NAMALWA (cell line): Measurements from ENCODE around the gene NR1I3.
A peak's percentile ranks its signal among the peaks of the same experiment; 100 is the strongest.
"Not testable (repeated sequence)": the region's sequence is repeated elsewhere in the genome, so short reads cannot be mapped to it uniquely, and the experiment has no call there.

ENCODE experiments used
- DNase-seq: peaks from one replicate; pipeline ENCODE4 v3.0.0-alpha.2; 2015; ENCODE audit warnings: low spot score

The NR1I3 gene

DNA sequence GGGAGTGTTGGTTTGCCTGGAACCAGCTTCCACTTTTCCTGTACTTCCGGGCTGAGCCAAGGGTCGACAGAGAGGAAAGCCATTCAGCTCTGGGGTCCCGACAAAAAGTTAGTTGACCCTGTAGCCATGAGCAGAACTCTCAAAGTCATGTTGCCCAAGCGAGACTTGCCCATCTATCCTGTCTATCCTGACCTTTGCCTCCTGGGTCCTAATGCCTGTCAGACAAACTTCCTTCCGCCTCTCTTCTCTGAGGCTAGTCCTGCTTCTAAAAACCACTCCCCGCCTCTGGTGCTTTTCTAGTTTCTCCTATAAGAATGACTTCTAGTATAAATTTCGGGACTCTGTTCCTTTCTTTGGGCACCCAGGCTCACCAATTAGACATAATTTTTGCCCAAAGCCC lies 12.8 kb upstream of the NR1I3 start:
- DNase-seq: no peak

DNA sequence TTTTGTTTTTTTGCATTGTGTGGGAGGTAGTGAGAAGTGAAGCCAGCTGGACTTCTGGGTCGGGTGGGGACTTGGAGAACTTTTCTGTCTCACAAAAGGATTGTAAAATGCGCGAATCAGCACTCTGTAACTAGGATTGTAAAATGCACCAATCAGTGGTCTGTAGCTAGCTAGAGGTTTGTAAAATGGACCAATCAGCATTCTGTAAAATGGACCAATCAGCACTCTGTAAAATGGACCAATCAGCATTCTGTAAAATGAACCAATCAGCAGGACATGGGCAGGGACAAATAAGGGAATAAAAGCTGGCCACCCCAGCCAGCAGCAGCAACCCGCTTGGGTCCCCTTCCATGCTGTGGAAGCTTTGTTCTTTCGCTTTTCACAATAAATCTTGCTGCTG lies 12.1 kb upstream of the NR1I3 start:
- DNase-seq: not testable (repeated sequence)

DNA sequence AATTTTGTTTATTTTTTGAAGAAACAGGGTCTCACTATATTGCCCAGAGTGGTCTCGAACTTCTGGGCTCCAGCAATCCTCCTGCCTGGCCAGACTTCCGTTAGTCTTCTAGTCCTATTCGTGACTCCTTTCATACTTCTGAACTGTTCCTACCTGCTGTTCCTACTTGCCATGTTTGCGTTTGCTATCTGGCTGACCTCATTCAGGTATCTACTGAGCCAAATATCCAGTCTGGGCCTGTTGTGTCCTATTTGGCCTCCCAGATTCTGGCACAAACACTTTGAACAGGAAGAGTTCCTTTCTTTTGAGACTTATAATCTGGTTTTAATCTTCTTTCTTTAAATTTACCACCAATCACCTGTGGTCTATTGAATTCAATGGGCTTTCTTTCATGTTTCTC lies 6.9 kb upstream of the NR1I3 start:
- DNase-seq: no peak

DNA sequence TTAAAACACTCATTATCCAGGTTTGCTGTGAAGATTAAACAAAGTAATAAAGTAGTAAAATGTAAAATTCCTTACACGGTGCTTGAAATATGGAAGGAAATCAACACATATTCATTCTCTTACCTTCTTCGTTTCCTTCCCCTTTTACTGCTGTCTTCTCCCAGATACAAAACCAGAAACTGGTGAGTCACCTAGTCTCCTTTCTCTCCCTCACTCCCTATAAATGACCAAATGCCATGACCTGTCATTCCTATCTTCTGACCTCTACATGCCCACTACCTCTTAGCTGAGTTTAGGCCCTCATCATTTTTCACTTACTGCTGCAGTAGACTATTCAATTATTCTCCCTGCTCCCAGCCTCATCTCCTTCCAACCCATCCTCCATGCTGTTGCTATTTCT lies 4.3 kb upstream of the NR1I3 start:
- no peak for DNase-seq

DNA sequence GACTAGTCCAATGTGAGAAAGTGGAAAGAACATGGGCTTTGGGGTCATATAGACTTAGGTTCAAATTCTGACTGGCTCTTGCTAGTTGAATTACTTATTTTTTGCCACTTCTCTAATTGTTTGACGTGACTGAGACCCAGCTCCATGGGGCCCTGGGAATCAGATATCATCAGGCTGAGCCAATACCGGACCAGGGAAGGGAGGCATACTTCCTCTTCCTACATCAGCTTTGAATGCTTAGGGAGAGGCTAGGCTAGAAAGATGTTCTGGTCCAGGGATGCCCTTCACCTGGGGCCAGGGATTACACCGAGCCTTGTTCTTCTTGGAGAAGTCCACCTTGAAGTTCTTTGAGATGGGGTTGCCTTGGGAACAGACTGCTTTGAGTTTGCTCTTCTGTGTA lies 3.7 kb upstream of the NR1I3 start:
- DNase-seq: no peak

DNA sequence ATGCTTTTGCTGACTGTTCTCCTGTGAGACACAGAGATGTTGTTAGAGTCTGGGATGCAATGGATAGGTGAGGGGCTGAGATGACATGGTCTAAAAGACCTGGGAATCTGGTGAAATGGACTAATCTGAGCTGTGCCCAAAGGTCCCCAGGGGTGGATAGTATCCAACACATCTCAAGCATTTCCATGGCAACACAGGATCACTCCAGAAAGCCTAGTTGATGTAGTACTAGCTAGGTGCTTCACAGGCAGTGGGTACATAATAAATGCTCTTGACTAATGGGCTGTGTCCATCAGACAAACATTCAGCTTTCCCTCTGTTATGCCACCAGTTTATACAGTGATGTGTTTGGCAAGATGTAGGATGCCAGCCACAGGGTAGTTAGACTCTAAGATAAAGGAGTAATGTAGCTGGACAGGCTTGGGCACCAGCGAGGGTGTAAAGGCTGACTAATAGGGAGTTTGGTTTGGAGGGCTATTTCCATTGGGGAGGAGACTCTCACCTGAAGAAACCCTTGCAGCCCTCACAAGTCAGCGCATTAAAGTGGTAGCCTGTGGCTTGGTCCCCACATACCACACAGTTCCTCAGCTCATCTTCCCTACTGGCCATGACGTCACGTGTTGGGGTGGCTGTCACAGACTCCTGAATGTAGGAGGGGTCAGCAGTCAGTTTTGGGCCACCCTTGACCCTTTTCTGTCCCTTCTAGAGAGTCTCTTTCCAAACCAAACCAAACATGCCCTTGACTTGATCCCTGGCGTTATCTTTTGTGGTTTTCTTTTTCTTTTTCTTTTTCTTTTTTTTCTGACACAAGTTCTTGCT lies 1.8 kb downstream of the NR1I3 start:
- DNase-seq: no peak

DNA sequence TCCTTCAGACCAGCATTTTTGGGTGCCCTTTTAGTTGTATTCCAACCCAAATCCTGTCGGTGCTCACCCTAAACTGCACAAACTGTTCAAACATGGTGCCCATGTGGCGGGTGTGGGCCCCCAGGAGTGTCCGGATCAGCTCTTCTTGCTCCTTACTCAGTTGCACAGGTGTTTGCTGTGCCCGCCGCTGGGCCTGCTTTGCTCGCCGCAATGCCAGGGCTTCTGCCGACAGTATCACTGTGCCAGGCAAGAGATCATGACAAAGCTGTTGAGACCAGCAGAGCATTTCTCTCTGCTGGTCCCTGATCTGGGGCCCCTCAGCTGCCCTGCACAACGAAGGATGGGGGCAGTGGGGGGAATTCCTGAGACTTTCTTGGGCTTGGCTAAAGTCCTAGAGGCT lies 4.9 kb downstream of the NR1I3 start:
- DNase-seq: no peak

DNA sequence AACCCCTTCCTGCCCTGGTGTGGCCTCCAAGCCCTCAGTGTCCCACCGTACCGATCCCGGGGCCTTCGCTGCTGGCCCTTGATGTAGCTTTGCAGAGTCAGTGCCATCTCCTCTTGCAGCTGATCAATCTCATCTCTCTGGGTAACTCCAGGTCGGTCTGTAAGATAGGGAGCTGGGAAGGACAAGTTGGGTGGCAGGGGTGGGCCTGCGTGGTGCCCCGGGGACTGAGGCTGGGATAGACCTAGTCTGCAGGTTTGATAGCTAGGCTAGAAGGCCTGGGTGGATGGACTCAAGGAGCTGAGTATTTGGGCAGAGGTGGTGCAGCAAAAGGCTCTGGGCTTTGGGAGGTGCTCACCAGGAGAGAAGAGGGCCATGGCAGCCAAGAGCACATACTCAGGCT lies 7.2 kb downstream of the NR1I3 start:
- DNase-seq: no peak

DNA sequence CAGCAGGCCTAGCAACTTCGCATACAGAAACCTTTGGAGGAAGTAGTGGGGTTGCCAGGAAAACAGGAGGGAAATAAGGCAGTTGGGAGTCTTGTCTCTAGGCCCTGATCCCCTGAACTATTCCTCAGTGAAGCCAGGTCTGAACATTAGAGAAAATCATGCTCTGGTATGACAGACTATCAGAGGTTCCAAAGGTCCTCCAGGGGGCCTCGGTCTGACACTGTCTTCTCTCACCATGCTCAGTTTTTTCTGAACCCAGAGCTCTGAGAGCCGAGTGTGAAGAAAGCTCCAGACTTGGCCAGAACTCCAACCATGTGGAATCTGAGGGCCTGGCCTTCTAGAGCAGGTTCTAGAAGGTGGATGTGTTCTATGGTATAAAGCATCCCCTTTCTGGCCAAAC lies 8.1 kb downstream of the NR1I3 start:
- DNase-seq: peak; percentile 67

DNA sequence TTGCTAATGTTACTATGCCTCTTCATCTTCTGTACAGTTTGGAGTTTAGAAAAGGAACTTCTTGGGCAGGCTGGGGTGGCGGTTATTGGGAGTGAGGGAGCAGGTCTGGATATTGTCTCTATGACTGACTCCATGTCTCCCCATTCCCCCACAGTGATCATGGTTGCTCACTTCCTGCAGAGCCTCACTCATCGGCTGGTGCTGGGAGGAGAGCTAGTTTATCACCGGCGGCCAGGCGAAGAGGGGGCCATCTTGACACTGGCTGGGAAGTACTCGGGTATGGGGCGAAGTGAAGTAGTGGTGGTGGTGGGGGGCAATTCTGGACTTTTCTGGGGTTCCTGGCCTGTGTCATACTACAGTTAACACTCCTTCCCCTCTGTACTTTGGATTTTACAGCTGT lies 10.0 kb downstream of the NR1I3 start:
- DNase-seq: no peak

DNA sequence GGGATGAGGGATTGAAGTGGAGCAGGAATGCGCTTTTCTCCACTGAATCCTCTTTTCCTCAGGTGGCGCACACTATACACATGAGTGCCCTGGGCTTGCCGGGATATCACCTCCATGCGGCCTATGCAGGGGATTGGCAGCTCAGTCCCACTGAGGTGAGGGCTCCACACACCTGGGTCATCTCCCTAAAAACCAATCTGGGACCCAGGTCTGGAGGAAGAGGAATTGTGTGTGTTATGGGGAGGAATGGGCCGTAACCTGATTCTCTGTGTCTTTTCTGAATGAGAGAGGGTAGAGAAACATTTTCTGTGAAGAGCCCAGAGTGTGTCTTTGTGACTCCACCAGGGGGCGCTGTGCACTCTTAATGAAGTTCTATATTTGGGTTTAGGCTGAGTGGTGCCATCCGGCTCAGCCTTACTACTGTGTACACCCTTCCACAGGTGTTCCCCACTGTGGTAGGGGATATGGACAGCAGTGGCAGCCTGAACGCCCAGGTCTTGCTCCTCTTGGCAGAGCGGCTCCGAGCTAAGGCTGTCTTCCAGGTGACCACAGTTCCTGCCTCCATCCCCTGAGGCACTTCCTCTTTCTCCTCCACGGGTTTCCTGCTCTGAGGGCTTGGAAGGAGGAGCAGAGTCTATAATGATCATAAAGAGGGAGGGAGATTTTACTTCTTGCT lies 10.7 kb downstream of the NR1I3 start:
- peak; percentile 95 for DNase-seq

DNA sequence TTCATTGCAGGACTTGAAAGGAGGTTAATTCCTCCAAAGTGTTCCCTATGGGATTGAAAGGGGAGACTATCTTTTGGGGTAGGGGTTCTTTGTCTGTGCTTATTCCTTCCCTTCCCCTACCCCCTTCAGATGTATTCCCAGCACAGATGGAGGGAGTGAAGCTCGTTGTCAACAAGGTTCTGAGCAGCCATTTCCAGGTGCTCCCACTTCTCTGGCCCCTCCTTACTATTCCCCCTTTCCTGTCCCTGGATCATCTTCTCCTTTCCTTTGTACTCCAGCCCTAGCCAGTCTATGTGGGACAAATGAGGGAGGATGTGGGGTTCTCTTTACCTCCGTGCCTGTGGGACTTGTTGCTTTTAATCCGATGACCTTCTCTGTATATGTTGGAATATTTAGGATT lies 11.2 kb downstream of the NR1I3 start:
- DNase-seq: peak; percentile 40

DNA sequence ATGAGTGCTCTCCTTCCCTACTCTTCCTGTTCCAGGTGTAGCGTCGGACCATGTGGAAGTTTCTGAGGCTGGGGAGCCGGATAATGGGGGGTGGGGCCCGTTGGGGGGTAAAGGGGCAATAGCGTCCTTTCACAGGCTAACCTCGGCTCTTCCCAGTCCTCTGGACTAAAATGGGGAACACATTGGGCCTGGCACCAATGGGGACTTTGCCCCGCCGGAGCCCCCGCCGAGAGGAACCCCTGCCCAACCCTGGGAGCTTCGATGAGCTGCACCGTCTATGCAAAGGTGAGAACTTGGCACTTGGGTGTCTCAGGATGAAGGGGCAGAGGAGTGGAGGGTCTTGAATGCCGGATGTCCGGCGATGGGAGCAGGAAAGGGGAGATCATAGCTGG lies 11.7 kb downstream of the NR1I3 start:
- DNase-seq: peak; percentile 57

DNA sequence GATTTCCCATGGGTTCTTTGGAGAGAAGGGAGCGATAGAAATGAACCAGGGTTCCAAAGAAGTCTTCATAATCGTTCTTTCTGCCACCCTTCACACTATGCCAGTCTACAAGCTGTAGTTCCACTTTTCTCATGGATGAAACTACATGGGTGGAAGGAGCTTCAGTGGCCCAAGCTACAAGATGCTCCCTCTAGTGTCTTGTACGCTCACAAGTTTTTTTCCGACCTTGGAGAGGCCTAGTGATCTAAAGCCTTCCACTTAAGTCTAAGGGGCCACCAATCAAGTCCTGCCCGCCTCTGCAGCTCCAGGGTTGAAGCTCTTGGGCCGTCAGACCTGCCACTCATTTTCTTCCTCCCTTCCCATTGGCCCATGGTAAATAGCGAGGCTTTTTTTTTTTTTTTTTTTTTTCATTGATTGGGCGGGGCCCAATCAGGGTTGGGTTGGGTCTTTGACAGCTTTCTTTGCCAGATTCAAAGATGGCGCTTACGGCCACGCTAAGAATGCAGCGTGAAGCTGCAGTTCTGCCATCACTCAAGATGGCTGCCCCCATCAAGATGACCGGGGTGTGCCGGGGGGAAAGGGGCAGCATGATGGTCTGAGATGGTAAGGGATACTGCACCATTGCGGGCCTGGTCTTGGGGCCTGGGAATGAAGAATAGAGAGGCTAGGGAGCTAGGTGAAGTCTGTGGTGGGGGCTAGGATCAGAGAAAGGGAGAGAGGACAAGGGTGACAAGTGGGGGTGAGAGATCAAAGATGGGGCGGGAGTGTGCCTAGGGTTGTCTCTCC lies 12.3 kb downstream of the NR1I3 start, which contains the start of gene TOMM40L:
Gene TOMM40L (plus strand): TSS at position 527 of the 786 bp plus-strand sequence. CDS start 430 bp downstream, outside the sequence.
- DNase-seq: peak; percentile 100

DNA sequence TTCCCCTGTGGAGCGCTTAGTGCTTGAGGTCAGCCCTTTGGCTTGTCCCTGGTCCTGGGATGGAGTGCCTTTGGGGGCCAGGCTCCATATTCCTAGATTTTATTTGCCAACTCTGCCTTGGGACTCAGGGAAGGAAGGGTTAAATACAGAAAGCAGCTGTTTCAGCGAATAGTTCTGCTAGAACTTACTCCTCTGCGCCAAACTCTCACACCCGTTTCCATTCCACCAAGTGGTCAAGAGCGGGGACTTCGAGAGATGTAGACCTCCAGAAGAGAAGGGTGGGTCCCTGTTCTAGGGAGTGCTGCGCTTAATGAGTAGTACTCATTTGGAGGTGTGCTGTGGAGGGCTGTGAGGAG lies 12.8 kb downstream of the NR1I3 start:
- DNase-seq: no peak

DNA sequence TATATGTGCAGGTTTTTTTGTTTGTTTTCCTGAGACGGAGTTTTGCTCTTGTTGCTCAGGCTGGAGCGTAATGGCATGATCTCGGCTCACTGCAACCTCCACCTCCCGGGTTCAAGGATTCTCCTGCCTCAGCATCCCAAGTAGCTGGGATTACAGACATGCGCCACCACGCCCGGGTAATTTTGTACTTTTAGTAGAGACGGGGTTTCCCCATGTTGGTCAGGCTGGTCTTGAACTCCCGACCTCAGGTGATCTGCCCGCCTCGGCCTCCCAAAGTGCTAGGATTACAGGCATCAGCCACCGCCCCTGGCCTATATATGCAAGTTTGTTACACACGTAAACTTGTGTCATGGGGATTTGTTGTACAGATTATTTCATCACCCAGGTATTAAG lies 13.3 kb downstream of the NR1I3 start:
- not testable (repeated sequence) for DNase-seq

DNA sequence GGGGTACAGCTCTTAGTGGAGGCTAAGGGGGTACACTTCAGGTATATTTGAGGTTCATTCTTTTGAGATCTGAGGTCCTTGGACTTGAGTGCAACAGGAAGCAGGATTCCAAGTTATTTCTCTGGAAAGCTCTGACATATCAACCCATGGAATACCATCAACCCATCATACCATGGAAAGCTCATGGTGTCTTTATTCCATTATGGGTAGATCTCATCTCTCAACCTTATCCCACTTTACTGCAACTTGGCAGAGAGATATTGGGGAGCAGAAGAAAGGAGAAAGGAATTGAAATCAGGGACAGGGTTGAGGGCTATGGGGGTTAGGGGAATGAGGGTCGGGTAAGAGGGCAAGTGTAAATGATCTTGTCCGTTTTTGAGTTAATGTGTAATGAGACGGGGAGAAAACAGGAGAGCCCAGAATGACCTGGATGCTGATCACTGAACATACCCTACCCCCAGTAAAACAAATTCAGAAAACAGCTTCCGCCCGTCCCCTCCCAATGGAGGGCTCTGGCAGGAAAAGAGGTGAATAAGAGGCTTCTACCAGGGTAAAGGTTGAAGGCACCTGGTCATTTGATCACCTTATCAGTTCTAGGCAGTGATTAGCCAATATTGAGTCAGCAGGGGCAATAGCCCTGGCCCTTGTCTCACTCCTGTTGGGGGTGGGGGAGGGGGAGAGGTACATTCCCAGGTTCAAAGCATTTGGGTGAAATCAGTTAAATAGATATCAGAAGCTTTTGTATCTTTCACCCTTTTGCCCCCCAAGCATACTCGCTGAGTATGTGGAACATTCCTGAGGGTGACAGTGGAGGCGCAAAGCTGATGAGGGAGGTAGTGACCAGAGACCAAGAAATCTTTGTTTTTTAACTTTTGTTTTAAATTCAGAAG lies 14.0 kb downstream of the NR1I3 start:
- no peak for DNase-seq

DNA sequence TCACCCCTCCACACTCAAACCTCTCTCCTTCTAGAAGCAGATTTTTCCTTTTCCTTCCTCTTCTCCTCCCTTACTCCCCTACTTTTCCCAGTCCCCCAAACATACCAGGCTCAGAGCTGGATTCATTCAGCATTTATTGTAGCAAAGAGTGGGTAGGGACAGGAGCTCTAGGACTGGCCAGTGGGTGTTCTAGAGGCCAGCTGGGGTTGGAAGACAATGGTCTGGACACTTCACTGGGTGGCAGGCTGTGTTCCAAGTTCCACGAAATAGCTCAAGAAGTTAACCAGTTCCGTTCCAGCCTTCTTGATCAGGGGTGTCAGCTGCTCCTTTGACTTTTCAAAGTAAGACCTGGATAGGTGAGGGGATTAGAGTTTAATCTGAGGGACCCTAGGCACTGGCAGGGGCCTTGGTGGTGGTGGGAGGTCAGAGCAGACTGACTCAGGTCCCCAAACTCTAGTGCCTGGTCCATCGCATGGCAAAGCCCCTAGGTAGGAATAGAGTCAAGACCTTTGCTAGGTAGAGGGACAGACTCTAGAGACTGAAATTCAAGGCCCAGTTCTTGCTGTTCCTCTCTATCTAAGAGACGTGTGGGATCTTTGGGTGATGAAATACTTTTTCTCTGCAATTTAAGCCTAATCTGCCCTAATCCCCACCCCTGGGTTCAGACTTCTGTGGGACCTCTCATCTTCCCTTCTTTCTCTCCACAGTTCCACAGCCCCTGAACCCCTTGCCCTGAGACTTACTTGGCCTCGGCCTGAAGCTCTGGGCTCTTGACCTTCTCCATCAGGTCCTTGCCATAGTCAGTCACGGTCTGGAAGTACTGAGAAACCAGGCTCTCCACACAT lies 15.6 kb downstream of the NR1I3 start:
- DNase-seq: no peak

DNA sequence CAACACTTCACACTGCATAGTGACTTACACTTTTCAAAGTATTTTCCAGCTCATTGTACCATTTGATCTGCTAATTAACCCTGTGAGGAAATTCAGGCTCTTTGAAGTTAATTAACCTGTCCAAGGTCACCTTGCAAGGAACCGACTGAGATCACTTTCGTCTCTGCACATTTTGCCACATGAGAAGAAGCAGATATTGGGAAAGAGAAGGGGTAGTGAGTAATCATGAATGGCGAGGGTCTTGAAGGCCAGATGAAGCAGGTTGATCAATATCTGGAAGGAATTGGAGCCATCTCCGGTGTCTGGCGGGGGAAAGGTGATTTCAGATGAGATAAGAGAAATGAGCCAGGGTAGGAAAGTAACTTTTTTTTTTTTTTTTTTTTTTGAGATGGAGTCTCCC lies 18.0 kb downstream of the NR1I3 start:
- DNase-seq: no peak

DNA sequence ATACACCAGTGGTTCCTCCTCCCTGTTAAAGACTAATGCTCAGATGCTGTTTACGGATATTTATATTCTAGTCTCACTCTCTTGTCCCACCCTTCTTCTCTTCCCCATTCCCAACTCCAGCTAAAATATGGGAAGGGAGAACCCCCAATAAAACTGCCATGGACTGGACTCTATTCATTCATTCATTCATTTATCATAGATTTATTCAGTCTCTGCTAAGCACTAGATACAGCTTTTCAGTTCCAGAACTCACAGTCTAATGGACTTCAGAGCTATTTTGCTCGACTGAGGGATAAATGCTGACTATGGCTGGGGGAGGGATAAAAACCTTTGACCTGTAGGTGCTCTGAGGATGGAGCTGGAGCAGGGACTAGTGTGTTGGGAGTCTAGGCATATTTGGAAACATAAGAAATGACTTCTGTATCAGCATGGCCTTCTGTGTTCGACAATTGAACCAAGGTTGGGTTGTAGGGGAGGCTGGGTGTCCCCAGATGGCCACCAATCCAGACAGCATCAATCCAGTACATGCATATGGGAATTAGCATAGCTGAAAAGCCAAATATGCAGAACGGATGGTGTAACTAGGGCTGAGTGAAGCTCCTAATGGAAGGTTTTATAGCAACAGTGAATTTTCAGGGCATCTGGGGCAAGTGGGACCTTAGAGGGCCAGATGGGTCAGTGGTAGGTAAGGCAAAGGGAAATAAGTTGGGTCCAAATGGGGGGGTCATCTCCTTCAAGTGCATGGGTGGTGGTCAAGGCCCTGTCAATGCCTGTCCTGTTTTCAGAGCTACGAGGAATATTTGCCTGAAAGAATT lies 18.7 kb downstream of the NR1I3 start:
- DNase-seq: no peak
